Endothelial cell of umbilical vein (primary cell): ENCODE data around the gene RABGGTA.

Source experiments
- CTCF ChIP-seq, 2 donors: IDR thresholded peaks; 1 replicate in 1 of 2; 2 replicates in 1 of 2; pipeline ENCODE4 v1.5.1; 2011; ENCODE audit warnings: low read length in 2 of 2, mild to moderate bottlenecking in 2 of 2, moderate library complexity in 2 of 2, control low read depth in 1 of 2, inconsistent platforms in 1 of 2, low read depth in 1 of 2; ENCODE audit not compliant: insufficient read depth in 1 of 2; ENCODE audit errors: extremely low read depth in 1 of 2
- EZH2 ChIP-seq: IDR thresholded peaks from 2 replicates; pipeline ENCODE4 v1.6.1; 2012; ENCODE audit warnings: borderline replicate concordance, low read depth, mild to moderate bottlenecking, moderate library complexity, low read length, inconsistent platforms; ENCODE audit not compliant: severe bottlenecking
- POLR2A ChIP-seq: IDR thresholded peaks from 2 replicates; pipeline ENCODE4 v1.6.1; 2012; ENCODE audit warnings: low read depth, mild to moderate bottlenecking, control low read depth, low read length
- POLR2AphosphoS5 ChIP-seq: IDR thresholded peaks from 2 replicates; pipeline ENCODE4 v1.6.1; 2012; ENCODE audit warnings: low read depth, mild to moderate bottlenecking, control low read depth, low read length, moderate library complexity; ENCODE audit not compliant: insufficient read depth

- TF ChIP-seq CTCF (IDR thresholded peaks at IDR 0.05; ENCODE audit: extremely low read depth in 1 of 2, insufficient read depth in 1 of 2, low read depth in 1 of 2, low read length in 2 of 2): no peak
- no peak for TF ChIP-seq POLR2AphosphoS5
- no peak for TF ChIP-seq EZH2
- no peak for TF ChIP-seq POLR2A
These were observed 7.5 kb downstream of the RABGGTA start for GRCh38 chr14:24263848-24264247.
